ENCODE measurements around the gene IL3RA.
A peak's percentile ranks its signal among the peaks of the same experiment; 100 is the strongest.

IL3RA gene

DNA sequence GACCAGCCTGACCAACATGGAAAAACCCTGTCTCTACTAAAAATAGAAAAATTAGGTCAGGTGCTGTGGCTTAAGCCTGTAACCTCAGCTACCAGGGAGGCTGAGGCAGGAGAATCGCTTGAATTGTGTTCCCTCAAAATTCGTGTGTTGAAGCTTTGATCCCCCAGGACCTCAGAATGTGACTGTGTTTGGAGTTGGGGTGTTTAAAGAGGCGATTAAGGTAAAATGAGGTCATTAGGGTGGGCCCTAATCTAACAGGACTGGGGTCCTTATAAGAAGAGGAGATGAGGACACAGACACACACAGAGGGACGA lies 31.8 kb downstream of the IL3RA start:
- CTCF ChIA-PET = no interaction called here
- no peak for TF ChIP-seq LEF1 (IDR thresholded peaks at IDR 0.05; ENCODE audit: borderline replicate concordance)
- no peak for TF ChIP-seq FOXK2 (IDR thresholded peaks at IDR 0.05)
- TF ChIP-seq TARDBP (IDR thresholded peaks at IDR 0.05) = no peak
- DNase-seq (ENCODE audit: extremely low spot score) = no peak
- POLR2A ChIA-PET = no interaction called here

DNA sequence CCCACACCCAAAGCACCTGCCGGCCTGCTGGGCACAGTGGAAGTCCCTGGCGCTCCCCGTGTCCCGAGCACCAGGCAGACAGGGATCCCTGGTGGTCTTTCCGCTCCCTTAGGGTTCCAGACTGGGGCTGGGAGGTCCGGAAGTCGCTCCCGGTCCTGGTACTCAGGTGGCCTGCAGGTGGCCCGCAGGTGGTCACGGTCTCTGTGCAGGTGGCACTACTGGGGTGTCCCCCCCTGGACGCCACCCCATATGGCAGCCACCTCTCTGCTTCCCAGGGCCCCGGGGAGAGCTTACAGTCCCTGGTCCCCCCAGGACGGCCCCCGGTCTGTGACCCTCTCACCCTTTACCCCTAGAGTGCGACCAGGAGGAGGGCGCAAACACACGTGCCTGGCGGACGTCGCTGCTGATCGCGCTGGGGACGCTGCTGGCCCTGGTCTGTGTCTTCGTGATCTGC lies 41.7 kb downstream of the IL3RA start:
- CTCF ChIA-PET = no interaction called here
- no peak for DNase-seq (ENCODE audit: extremely low spot score)
- POLR2A ChIA-PET = no interaction called here
- no peak for TF ChIP-seq FOXK2 (IDR thresholded peaks at IDR 0.05)
- TF ChIP-seq HDGF (IDR thresholded peaks at IDR 0.05; ENCODE audit: borderline replicate concordance) = no peak
- no peak for TF ChIP-seq FOXM1 (IDR thresholded peaks at IDR 0.05; ENCODE audit: borderline replicate concordance)
- TF ChIP-seq SUZ12 (IDR thresholded peaks at IDR 0.05) = no peak
- no peak for TF ChIP-seq FOXA1 (IDR thresholded peaks at IDR 0.05)

DNA sequence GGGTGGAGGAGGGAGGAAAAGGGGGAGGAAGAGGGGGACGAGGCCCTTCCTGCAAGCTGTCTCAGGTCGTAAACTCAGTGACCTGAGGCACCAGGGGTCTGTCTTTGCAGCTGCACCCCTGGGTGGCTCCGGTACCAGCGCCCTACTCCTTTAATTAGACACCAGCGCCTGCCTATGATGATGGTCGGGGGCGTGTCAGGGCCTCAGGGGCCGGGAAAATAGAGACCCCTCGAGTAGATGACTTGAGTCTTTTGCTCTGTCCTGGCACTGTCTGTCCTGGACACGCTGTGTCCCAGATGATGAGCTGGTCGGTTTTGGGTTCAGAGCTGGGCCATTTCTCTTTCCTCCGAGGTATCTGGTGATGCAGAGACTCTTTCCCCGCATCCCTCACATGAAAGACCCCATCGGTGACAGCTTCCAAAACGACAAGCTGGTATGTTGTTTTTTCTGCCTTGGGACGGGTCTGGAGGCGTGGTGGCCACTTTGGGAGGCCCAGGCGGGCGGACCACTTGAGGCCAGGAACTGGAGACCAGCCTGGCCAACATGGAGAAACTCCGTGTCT lies 44.2 kb downstream of the IL3RA start:
- CTCF ChIA-PET = no interaction called here
- no peak for TF ChIP-seq HDGF (IDR thresholded peaks at IDR 0.05; ENCODE audit: borderline replicate concordance)
- no peak for TF ChIP-seq PKNOX1 (IDR thresholded peaks at IDR 0.05)
- no peak for TF ChIP-seq SUZ12 (IDR thresholded peaks at IDR 0.05)
- no peak for TF ChIP-seq ARNT (IDR thresholded peaks at IDR 0.05)
- no peak for TF ChIP-seq NFRKB (IDR thresholded peaks at IDR 0.05)
- TF ChIP-seq ZNF384 (IDR thresholded peaks at IDR 0.05) = no peak
- TF ChIP-seq CTBP1 (IDR thresholded peaks at IDR 0.05; ENCODE audit: borderline replicate concordance) = no peak
- TF ChIP-seq L3MBTL2 (conservative IDR thresholded peaks at IDR 0.05) = no peak
- TF ChIP-seq FOXK2 (IDR thresholded peaks at IDR 0.05) = no peak
- no peak for TF ChIP-seq FOXM1 (IDR thresholded peaks at IDR 0.05; ENCODE audit: borderline replicate concordance)
- no peak for TF ChIP-seq SP1 (IDR thresholded peaks at IDR 0.05)
- POLR2A ChIA-PET = no interaction called here
- no peak for DNase-seq (ENCODE audit: extremely low spot score)

GRCh38 chrX:1384658-1385252 lies 48.2 kb downstream of the IL3RA start:
- no peak for TF ChIP-seq HDGF (IDR thresholded peaks at IDR 0.05; ENCODE audit: borderline replicate concordance)
- DNase-seq (ENCODE audit: extremely low spot score) = no peak
- CTCF ChIA-PET = no interaction called here
- POLR2A ChIA-PET = no interaction called here

GRCh38 chrX:1385253-1386223 lies 49.0 kb downstream of the IL3RA start:
- TF ChIP-seq ZNF384 (IDR thresholded peaks at IDR 0.05) (no peak), PKNOX1 (IDR thresholded peaks at IDR 0.05) (no peak), FOXK2 (IDR thresholded peaks at IDR 0.05) (no peak)
- POLR2A ChIA-PET = no interaction called here
- CTCF ChIA-PET = no interaction called here
- DNase-seq (ENCODE audit: extremely low spot score) = peak; percentile 3

DNA sequence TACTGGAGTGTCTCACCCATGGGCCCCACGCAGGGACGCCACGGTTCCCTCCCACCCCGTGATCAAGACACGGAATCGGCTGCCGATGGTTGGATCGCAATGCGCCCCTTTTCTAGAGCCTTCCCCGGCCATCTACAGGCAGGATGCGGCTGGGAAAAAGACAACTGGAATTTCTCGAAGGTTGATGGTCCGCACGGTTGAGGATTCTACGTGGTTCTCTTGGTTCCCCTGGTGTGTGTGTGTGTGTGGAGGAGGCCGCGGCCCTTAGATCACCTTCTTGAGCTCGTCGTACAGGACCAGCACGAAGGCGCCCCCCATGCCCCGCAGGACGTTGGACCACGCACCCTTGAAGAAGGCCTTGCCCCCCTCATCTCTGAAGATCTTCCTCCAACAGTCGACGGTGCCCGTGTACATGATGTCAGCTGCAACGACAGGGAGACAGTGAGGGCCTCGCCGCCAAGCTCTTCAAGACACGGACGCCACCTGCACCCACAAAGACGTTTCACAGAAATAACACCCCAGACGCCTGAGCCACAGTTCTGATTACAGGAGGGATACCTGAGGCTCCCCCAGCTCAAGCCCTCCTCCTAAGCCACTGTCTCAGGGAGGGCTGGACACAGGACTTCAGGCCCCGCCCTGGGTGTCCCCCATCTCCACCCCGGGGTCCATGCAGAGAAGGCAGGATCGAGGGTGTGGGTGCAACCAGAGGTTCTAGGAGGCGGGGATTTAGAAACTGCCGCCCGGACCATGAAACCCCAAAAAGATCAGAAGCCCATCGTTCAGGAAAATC lies 49.9 kb downstream of the IL3RA start:
- POLR2A ChIA-PET = no interaction called here
- TF ChIP-seq SP1 (IDR thresholded peaks at IDR 0.05) (no peak), CTBP1 (IDR thresholded peaks at IDR 0.05; ENCODE audit: borderline replicate concordance) (no peak), ELF4 (IDR thresholded peaks at IDR 0.05) (no peak), SUZ12 (IDR thresholded peaks at IDR 0.05) (no peak), FOXA1 (IDR thresholded peaks at IDR 0.05) (no peak), NFRKB (IDR thresholded peaks at IDR 0.05) (no peak), FOXM1 (IDR thresholded peaks at IDR 0.05; ENCODE audit: borderline replicate concordance) (no peak), FOXK2 (IDR thresholded peaks at IDR 0.05) (no peak), ZNF384 (IDR thresholded peaks at IDR 0.05) (no peak), ARNT (IDR thresholded peaks at IDR 0.05) (no peak), HDGF (IDR thresholded peaks at IDR 0.05; ENCODE audit: borderline replicate concordance) (no peak), LEF1 (IDR thresholded peaks at IDR 0.05; ENCODE audit: borderline replicate concordance) (no peak), BHLHE40 (IDR thresholded peaks at IDR 0.05; ENCODE audit: borderline replicate concordance) (no peak), TARDBP (IDR thresholded peaks at IDR 0.05) (no peak), L3MBTL2 (conservative IDR thresholded peaks at IDR 0.05) (no peak), PKNOX1 (IDR thresholded peaks at IDR 0.05) (no peak)
- CTCF ChIA-PET = no interaction called here
- DNase-seq (ENCODE audit: extremely low spot score) = no peak

Measured in HEK293T (cell line).